ENCODE results near the gene PCDHGA6.

PCDHGA6 gene

DNA sequence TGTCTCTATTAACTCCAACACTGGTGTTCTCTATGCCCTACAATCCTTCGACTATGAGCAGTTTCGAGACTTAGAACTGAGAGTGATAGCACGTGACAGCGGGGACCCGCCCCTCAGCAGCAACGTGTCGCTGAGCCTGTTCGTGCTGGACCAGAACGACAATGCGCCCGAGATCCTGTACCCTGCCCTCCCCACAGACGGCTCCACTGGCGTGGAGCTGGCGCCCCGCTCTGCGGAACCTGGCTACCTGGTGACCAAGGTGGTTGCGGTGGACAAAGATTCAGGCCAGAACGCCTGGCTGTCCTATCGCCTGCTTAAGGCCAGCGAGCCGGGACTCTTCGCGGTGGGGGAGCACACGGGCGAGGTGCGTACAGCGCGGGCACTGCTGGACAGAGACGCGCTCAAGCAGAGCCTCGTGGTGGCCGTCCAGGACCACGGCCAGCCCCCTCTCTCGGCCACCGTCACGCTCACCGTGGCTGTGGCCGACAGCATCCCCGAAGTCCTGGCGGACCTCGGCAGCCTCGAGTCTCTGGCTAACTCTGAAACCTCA lies 49.1 kb downstream of the PCDHGA6 start:
- DNase-seq: no peak

DNA sequence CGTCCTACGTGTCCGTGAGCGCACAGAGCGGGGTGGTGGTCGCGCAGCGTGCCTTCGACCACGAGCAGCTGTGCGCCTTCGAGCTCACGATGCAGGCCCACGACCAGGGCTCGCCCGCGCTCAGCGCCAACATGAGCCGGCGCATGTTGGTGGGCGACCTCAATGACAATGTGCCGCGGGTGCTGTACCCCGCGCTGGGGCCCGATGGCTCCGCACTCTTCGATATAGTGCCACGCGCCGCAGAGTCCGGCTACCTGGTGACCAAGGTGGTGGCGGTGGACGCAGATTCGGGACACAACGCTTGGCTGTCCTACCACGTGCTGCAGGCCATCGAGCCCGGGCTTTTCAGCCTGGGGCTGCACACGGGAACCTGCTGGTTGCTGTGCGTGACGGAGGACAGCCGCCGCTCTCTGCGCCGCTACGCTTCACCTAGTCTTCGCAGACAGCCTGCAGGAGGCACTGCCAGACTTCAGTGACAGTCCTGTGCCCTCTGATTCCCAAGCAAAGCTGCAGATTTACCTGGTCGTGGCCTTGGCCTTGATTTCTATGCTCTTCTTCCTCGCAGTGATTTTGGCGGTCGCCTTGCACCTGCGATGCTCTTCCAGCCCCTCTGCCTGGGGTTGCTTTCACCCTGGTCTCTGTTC lies 54.2 kb downstream of the PCDHGA6 start:
- DNase-seq: no peak

All from HCEC 1CT (cell line).